SK-N-SH (cell line): ENCODE measurements around the gene DTNA.

Experiments
- CTCF ChIP-seq: fragments of 200-600 bp; sonication (generic); IDR thresholded peaks from 2 replicates; pipeline ENCODE4 v1.6.1; 2017; ENCODE audit warnings: antibody characterized with exemption, mild to moderate bottlenecking, moderate library complexity
- EP300 ChIP-seq, 2 experiments: IDR thresholded peaks; 2 replicates each; pipeline versions ENCODE4 v1.4.0 to v1.6.1; 2012; ENCODE audit warnings: borderline replicate concordance in 1 of 2, low read depth in 1 of 2, low read length in 1 of 2
- EZH2phosphoT487 ChIP-seq: fragments of 200-600 bp; sonication (generic); IDR thresholded peaks from 2 replicates; pipeline ENCODE4 v1.6.1; 2017; ENCODE audit warnings: low read depth, mixed run types, mild to moderate bottlenecking, antibody characterized with exemption, moderate library complexity, borderline replicate concordance
- FOXJ3 ChIP-seq: sonication (generic); formaldehyde crosslinking; IDR thresholded peaks from 2 replicates; pipeline ENCODE4 v1.5.1; 2020; ENCODE audit warnings: mild to moderate bottlenecking, missing genetic modification reagents
- FOXM1 ChIP-seq: IDR thresholded peaks from 2 replicates; pipeline ENCODE4 v1.4.0; 2012; ENCODE audit warnings: low read depth, mild to moderate bottlenecking
- GABPA ChIP-seq: IDR thresholded peaks from 2 replicates; pipeline ENCODE4 v1.4.0; 2012; ENCODE audit warnings: low read depth, mild to moderate bottlenecking
- PBX3 ChIP-seq: IDR thresholded peaks from 2 replicates; pipeline ENCODE4; 2012
- POLR2AphosphoS5 ChIP-seq: IDR thresholded peaks from 2 replicates; pipeline ENCODE4 v1.6.1; 2012; ENCODE audit warnings: low read depth, low read length
- RAD21 ChIP-seq: IDR thresholded peaks from 2 replicates; pipeline ENCODE4 v1.6.1; 2012; ENCODE audit warnings: mild to moderate bottlenecking, low read length
- REST ChIP-seq: IDR thresholded peaks from 2 replicates; pipeline ENCODE4 v1.6.1; 2012; ENCODE audit warnings: mild to moderate bottlenecking, low read depth, low read length, moderate library complexity
- RFX5 ChIP-seq: IDR thresholded peaks from 2 replicates; pipeline ENCODE4 v1.6.1; 2012; ENCODE audit warnings: mild to moderate bottlenecking, improper control_type of control experiment, low read length
- USF1 ChIP-seq: IDR thresholded peaks from 2 replicates; pipeline ENCODE4 v1.4.0; 2012; ENCODE audit warnings: low read depth, borderline replicate concordance
- YY1 ChIP-seq: IDR thresholded peaks from 2 replicates; pipeline ENCODE4 v1.4.0; 2012; ENCODE audit warnings: low read depth, mild to moderate bottlenecking

GRCh38 chr18:34805103-34805877 is 95.2 kb downstream of the DTNA start:
- TF ChIP-seq POLR2AphosphoS5, result no peak
- TF ChIP-seq CTCF, result no peak
- no peak for TF ChIP-seq FOXJ3 (CRISPR knock-in tag)
- TF ChIP-seq RFX5, result no peak
- no peak for TF ChIP-seq EZH2phosphoT487
- no peak for TF ChIP-seq GABPA
- TF ChIP-seq RAD21, result no peak
- no peak for TF ChIP-seq REST
- no peak for TF ChIP-seq EP300 (IDR thresholded peaks at IDR 0.05; ENCODE audit: borderline replicate concordance in 1 of 2, low read depth in 1 of 2, low read length in 1 of 2)
- no peak for TF ChIP-seq FOXM1
- TF ChIP-seq PBX3, result no peak
- no peak for TF ChIP-seq USF1
- TF ChIP-seq YY1, result no peak
